GM13976 (cell line): ENCODE results near the gene SLCO2A1.

ENCODE experiments used
- DNase-seq: peaks from one replicate; pipeline ENCODE4 v3.0.0; 2012; ENCODE audit warnings: low spot score
- in situ Hi-C: fragments of 300-500 bp; cut with MboI; formaldehyde crosslinking; loops from one replicate; pipeline ENCODE4 v1.12.0; 2022; ENCODE audit warnings: low sequenced_read_pairs, mixed read lengths, inconsistent platforms; ENCODE audit not compliant: unreplicated experiment
- TF ChIP-seq, protein P1 (sequence below): IDR thresholded peaks from 2 replicates; pipeline ENCODE4 v1.5.1; 2012; ENCODE audit warnings: borderline replicate concordance, mild to moderate bottlenecking; ENCODE audit not compliant: insufficient read depth; ENCODE audit errors: extremely low read depth, missing control alignments, control extremely low read depth

SLCO2A1 gene

DNA sequence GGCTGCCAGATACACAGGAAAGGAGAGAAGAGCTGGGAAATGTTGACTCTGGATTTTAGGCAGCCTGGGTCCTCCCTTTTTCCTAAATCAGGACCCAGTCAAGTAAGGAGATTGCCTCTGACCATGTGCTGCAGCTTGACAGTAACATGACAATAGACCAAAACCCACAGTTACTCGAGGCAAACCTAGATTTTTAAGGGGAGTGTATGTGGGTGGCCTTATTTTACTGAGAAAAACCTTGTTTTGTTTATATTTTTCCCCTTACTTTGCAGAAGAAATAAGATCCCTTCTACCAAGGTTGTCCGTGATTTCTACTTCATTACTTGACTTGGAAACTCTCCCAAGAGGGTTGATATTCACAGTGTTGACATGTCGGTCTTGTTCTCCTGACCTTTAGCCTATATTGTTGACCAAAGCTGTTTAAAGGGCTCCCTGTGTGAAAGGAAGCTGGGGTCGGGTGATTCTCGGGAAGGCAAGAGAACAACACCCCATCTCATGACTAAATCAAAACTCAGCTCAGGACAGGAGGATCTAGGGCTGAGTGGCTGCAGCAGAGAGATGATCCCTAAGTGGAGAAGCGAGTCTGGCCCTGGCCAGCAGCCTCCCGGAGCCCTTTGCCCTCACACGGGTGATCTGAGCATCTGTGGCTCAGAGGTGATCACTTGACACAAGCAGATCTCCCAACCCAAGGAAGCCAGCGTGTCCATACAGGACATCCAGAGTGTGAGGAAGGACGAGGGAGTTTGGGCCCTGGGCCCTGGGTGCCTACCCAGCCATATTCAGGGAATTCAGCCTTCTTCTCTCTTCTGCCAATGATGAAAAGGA, 31.0 kb upstream of the SLCO2A1 start:
- TF ChIP-seq, protein P1, sequence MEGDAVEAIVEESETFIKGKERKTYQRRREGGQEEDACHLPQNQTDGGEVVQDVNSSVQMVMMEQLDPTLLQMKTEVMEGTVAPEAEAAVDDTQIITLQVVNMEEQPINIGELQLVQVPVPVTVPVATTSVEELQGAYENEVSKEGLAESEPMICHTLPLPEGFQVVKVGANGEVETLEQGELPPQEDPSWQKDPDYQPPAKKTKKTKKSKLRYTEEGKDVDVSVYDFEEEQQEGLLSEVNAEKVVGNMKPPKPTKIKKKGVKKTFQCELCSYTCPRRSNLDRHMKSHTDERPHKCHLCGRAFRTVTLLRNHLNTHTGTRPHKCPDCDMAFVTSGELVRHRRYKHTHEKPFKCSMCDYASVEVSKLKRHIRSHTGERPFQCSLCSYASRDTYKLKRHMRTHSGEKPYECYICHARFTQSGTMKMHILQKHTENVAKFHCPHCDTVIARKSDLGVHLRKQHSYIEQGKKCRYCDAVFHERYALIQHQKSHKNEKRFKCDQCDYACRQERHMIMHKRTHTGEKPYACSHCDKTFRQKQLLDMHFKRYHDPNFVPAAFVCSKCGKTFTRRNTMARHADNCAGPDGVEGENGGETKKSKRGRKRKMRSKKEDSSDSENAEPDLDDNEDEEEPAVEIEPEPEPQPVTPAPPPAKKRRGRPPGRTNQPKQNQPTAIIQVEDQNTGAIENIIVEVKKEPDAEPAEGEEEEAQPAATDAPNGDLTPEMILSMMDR, result no peak
- DNase-seq, result no peak
- in situ Hi-C loops, result no loop called here

DNA sequence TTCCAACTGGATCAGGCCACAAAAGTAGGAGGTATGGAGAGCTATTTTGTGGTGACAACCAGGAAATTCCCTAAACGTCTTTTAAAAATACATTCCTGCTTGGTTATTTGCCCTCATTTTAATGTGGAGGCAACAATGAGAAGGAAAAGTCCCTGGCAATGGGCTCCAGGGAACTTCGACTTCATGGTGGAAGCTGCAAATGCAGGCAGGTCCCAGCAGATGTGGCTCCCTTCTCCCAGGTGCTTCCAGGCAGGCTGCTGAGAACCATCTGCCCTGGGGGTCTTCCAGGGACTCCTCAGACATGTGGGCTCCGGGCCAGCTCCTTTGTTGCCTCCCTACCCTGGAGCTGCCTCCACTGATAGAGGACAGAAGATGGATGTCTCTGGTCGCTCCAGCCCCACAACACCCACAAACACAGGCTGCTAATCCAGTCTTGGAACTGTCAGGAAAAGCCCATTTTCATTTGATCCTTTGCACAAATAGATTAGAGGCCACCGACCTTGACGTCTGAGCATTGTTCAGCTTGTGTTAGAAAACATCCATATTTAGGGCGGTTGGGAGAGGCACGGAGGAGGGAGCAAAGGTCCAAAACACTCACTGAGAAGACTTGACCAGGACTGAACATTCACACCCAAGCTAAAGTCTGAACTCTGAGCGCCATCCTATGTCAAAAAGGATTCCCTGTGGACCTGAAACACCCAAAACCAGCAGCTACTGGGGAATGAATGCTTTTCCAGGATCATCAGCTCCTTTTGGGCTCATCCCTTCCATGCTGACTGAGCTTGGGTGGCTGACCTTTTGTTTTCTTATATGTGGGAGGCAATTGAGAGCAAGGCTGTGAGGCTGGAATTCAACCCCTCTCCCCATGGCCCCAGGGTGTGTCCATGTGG, 30.2 kb upstream of the SLCO2A1 start:
- in situ Hi-C loops, result no loop called here

DNA sequence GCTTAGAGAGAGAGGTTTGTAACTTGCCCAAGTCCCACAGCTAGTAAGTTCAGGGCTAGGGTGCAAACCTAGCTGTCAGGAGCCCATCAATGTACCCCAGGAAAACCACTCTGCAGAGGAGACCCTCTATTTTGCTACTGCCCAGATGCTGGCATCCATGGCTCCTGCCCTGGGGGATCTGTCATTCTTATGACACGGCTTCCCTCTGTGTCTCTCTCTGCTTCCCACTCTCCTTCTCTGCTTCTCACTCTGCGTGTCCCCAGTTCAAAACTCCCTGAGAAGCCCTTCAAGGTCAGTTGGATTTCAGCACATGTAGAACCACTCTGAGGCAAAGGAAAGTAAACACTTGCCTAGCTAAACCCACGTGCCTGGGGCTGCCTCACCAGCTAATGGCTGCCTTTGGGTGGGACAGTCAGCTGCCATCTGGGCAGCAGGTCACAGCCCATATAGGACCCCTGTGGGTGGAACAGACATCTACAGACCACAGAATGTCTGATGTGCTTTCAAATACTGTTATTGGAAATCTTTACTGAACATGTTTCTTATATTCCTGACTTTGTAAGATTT, 29.4 kb upstream of the SLCO2A1 start:
- in situ Hi-C loops, result no loop called here
- DNase-seq, result no peak
- TF ChIP-seq, protein P1, result no peak

More for the DNA sequence above, 30.2 kb upstream of the SLCO2A1 start:
- TF ChIP-seq, protein P1, result no peak
- no peak for DNase-seq

DNA sequence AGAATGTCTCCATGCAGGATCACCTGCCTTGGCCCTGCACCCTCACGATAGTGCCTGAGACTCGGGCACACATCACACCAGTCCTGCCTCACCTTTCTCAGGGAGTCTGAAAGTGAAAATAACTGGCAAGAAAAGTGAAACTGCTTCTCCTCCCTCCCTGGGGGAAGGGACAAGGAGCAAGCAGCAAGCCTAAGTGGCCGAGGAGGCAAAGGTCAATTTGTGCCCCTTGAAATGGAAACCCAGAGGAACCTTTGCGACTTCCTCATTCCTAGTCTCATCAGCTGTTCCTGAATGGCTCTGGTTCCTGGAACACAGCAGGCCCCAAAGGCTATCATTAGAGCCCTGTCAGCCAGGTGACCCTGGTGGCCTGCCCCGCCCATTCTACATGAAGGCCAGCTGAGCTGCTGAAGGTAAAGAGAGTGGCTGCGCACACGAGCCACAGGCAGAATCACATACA, 28.0 kb upstream of the SLCO2A1 start:
- no peak for DNase-seq
- in situ Hi-C loops, result no loop called here
- TF ChIP-seq, protein P1, result no peak

DNA sequence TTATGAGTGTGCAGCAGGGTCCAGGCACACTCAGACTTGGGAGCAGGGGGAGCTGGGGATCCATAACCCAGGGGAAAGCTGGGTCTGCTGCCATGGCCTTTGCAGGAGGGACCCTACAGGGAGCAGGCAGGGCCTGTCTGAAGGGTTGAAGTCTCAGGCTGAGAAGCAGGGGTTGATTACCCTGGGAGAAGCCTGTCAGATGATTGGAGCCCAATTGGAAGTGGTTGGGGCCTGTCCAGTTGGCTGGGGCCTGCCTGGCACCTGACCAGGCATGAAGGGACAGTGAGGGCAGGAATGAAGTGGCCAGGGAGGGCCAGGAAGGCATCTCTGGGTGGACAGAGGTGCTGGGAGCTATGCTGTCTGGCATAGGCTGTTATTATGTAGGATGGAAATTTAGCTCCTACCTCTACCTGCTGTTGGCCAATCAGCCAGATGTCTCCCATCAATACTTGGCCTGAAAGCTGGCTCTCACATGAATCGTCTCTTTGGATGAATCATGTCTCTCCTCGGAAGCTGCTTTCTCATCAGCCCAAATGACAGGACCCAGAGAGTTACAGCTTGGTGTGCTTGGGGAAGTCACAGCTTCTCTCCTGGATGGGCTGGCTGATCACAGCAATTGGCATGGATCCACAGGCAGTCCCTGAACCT, 27.4 kb upstream of the SLCO2A1 start:
- TF ChIP-seq, protein P1, result no peak

DNA sequence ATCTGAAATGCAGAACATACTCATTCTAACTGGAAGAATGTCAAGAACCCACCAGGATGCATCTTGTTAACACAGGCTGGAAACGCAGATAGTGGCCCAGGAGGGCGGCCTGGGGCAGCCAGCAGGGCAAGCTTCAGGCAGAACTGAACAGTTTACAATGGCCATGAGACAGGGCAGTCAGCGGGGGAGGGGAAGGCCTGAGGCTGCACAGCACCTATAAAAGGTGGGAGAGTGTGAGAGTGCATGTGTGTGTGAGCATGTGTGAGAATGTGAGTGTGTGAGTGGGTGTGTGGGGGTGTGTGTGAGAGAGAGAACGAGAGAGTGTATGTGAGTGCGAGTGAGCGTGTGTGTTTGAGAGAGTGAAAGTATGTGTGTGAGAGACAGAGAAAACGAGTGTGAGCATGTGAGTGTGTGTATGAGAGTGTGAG, 26.8 kb upstream of the SLCO2A1 start:
- no peak for DNase-seq
- in situ Hi-C loops, result no loop called here
- TF ChIP-seq, protein P1, result no peak

More for the DNA sequence above, 27.4 kb upstream of the SLCO2A1 start:
- in situ Hi-C loops, result no loop called here
- DNase-seq, result no peak
